Upper lobe of left lung (tissue), 6 donors: Measurements from ENCODE around the gene LTBP1. TPM values are rescaled to one million over a fixed set of nuclear protein-coding genes. Genes with fewer than 3 reads are reported as not detected.
"Not testable (repeated sequence)": the region's sequence is repeated elsewhere in the genome, so short reads cannot be mapped to it uniquely, and the experiment has no call there.

ENCODE experiments used
- ATAC-seq, 2 donors: fragments of 200-7000 bp; cut with Tn5 transposase; one replicate each; pipeline ENCODE4 v1.9.1; 2022; ENCODE audit warnings: mild to moderate bottlenecking in 2 of 2, moderate library complexity in 2 of 2; ENCODE audit not compliant: low FRiP score in 2 of 2
- DNase-seq, 2 donors: peaks; one replicate each; pipeline ENCODE4 v3.0.0-alpha.2; 2019 to 2020
- H3K27ac ChIP-seq, 4 donors: fragments of 200-600 bp; sonication (generic); one replicate each; pipeline ENCODE4 v1.5.1; 2016 to 2019
- H3K27me3 ChIP-seq, 4 donors: fragments of 200-600 bp; sonication (generic); one replicate each; pipeline ENCODE4 v1.5.1; 2017 to 2019
- H3K36me3 ChIP-seq, 4 donors: fragments of 200-600 bp; sonication (generic); one replicate each; pipeline ENCODE4 v1.5.1; 2016 to 2019
- H3K4me1 ChIP-seq, 4 donors: fragments of 200-600 bp; sonication (generic); one replicate each; pipeline ENCODE4 v1.5.1; 2018 to 2019
- H3K4me3 ChIP-seq, 4 donors: fragments of 200-600 bp; sonication (generic); one replicate each; pipeline ENCODE4 v1.5.1; 2017 to 2019; ENCODE audit warnings: mild to moderate bottlenecking in 2 of 4, moderate library complexity in 1 of 4
- H3K9me3 ChIP-seq, 4 donors: fragments of 200-600 bp; sonication (generic); one replicate each; pipeline ENCODE4 v1.5.1; 2018 to 2019
- CTCF ChIP-seq, 6 experiments: fragments of 450-650 bp in 4 of 6; fragments of 200-600 bp in 2 of 6; sonication (generic) in 2 of 6; IDR thresholded peaks; one replicate each; pipeline ENCODE4 v1.5.1; 2016 to 2019; ENCODE audit warnings: antibody characterized with exemption in 6 of 6
- EP300 ChIP-seq, 4 donors: sonication (generic); formaldehyde crosslinking; IDR thresholded peaks; one replicate each; pipeline ENCODE4 v1.5.1; 2017; ENCODE audit warnings: antibody characterized with exemption in 4 of 4, control low read depth in 2 of 4
- POLR2A ChIP-seq, 4 donors: fragments of 450-650 bp; IDR thresholded peaks; one replicate each; pipeline ENCODE4 v1.5.1; 2016 to 2017; ENCODE audit warnings: antibody characterized with exemption in 4 of 4, mild to moderate bottlenecking in 2 of 4
- POLR2AphosphoS5 ChIP-seq, 2 donors: sonication (generic); formaldehyde crosslinking; IDR thresholded peaks; one replicate each; pipeline ENCODE4 v1.5.1; 2017; ENCODE audit warnings: antibody characterized with exemption in 2 of 2
- WGBS, 2 donors: methylation state at CpG; one replicate each; pipeline ENCODE4 v1.1.5; 2017 to 2018; 5-methylcytosine and 5-hydroxymethylcytosine counted together
- total RNA-seq, 6 donors: library from RNA; depleted of rRNA in 4 of 6; stranded (reverse); fragments of >200 nt in 4 of 6; gene quantifications; one replicate each; pipeline versions ENCODE4 v1.1.0 to v1.2.1, GENCODE V29; 2016 to 2021
- donor health status: DM: no; HTN: no; CAD: no; lungs with moderate emphysema.
- donor health status: DM: no; HTN: yes; CAD: no; lungs with severe emphysema.

LTBP1 gene
- total RNA-seq, 6 donors from 2014 or later, result 11.5 to 45.0 (median 27.1) TPM

GRCh38 chr2:33383855-33384598 is 437.3 kb downstream of the LTBP1 start:
- H3K27me3 ChIP-seq, result no peaks in the 10 kb centered on the region
- no peaks in the 10 kb centered on the region for H3K9me3 ChIP-seq
- H3K4me1 ChIP-seq, result peaks cover 0 to 6% (median 0%) of the 10 kb centered on the region in 4 donors
- no peaks in the 10 kb centered on the region for H3K36me3 ChIP-seq
- H3K27ac ChIP-seq, result no peak overlapping the region
- WGBS, 2 donors, result 84 to 91% methylated on average over 8 of the region's 8 CpGs
- DNase-seq, result no peak
- H3K4me3 ChIP-seq, result no peak overlapping the region
- TF ChIP-seq POLR2AphosphoS5 (IDR thresholded peaks at IDR 0.05), result no peak
- no peak for ATAC-seq

GRCh38 chr2:33384599-33384961 is 437.8 kb downstream of the LTBP1 start:
- Histone ChIP-seq H3K36me3 (no peaks in the 10 kb centered on the region), H3K9me3 (no peaks in the 10 kb centered on the region), H3K27ac (no peak overlapping the region), H3K4me3 (no peak overlapping the region), H3K27me3 (no peaks in the 10 kb centered on the region), H3K4me1 (peaks cover 0 to 6% (median 0%) of the 10 kb centered on the region in 4 donors)
- TF ChIP-seq POLR2A (IDR thresholded peaks at IDR 0.05), result no peak
- no peak for TF ChIP-seq CTCF (IDR thresholded peaks at IDR 0.05)
- TF ChIP-seq POLR2AphosphoS5 (IDR thresholded peaks at IDR 0.05), result no peak
- no peak for ATAC-seq
- WGBS, 2 donors, result 83 to 100% methylated on average over 2 of the region's 2 CpGs
- no peak for DNase-seq

DNA sequence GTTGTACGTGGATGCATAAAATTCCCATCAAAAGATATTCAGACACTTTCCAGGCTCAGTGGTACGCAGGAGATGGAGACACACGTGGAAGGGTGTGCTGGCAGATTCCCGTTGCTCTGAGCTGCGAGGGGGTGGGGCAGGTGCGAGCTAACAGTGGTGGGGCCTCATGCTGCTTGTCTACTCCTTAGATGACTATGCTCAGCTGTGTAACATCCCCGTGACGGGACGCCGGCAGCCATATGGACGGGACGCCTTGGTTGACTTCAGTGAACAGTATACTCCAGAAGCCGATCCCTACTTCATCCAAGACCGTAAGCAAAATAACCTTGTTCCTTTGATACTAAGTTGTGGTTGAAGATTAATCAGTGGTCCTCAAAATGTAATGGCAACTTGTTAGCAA is 442.2 kb downstream of the LTBP1 start:
- Histone ChIP-seq H3K4me1 (no peaks in the 10 kb centered on the region), H3K27ac (no peak overlapping the region), H3K27me3 (no peaks in the 10 kb centered on the region), H3K4me3 (no peak overlapping the region), H3K9me3 (no peaks in the 10 kb centered on the region), H3K36me3 (no peaks in the 10 kb centered on the region)
- DNase-seq (peak in 1 of 2 donors; percentile 54), ATAC-seq (no peak)
- no peak for TF ChIP-seq CTCF (IDR thresholded peaks at IDR 0.05)
- TF ChIP-seq POLR2A (IDR thresholded peaks at IDR 0.05), result no peak
- no peak for TF ChIP-seq POLR2AphosphoS5 (IDR thresholded peaks at IDR 0.05)
- TF ChIP-seq EP300 (IDR thresholded peaks at IDR 0.05), result no peak
- 87 to 88% methylated on average over 5 to 14 of the region's 14 CpGs for WGBS, 2 donors

DNA sequence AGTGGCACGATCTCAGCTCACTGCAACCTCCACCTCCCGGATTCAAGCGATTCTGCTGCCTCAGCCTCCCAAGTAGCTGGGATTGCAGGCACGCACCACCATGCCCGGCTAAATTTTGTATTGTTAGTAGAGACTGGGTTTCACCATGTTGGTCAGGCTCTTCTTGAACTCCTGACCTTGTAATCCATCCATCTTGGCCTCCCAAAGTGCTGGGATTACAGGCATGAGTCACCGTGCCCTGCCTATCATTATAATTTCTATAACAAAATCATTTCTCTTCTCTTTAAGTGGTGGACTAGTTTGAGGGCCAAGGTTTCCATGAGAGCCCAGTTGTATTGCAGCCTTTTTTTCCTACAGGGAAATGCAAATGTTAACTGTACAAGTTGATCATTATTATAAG is 442.9 kb downstream of the LTBP1 start:
- H3K9me3 ChIP-seq, DNase-seq, H3K4me1 ChIP-seq, ATAC-seq, H3K27ac ChIP-seq, H3K4me3 ChIP-seq, H3K27me3 ChIP-seq, H3K36me3 ChIP-seq: not testable (repeated sequence)
- 96 to 98% methylated on average over 6 of the region's 6 CpGs for WGBS, 2 donors

DNA sequence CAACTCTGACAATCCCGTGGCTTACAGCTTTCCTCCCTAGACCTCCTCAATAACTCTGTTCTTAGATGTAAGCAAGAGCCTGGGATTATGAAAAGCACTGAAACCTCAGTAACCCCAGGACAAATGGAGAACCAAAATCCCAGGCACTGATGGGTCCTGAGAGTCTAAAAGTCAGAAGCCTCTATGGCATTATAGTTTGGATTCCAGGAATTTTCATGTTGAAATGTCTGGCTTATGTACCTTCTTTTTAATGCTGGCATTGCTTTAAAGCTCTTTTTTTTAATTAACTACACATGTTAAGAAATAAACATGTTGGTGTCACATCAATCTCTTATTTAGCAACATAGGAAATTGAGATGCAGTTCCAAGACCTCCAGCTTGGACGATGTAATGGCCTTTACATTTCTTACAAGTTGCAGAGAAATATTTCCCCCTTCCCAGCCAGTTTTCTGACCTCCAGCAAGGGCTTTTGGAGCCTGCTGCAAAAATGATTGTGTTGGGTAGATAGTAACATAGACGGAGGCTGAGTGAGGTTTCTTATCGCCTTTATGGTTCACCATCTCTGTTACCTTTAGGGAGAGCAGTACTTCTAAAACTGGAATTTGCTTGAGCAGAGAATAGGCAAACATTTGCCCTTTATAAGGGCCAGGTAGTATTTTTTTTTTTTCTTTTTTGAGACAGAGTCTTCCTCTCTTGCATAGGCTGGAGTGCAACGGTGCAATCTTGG is 444.9 kb downstream of the LTBP1 start:
- Histone ChIP-seq H3K27ac (no peak overlapping the region), H3K36me3 (no peaks in the 10 kb centered on the region), H3K27me3 (no peaks in the 10 kb centered on the region), H3K4me1 (no peaks in the 10 kb centered on the region), H3K9me3 (no peaks in the 10 kb centered on the region), H3K4me3 (no peak overlapping the region)
- 65 to 74% methylated on average over 5 of the region's 5 CpGs for WGBS, 2 donors
- TF ChIP-seq POLR2A (IDR thresholded peaks at IDR 0.05) (no peak), CTCF (IDR thresholded peaks at IDR 0.05) (no peak), POLR2AphosphoS5 (IDR thresholded peaks at IDR 0.05) (no peak), EP300 (IDR thresholded peaks at IDR 0.05) (no peak)
- no peak for DNase-seq
- ATAC-seq, result no peak

- no peaks in the 10 kb centered on the region for H3K36me3 ChIP-seq
- ATAC-seq (no peak), DNase-seq (no peak)
- WGBS, 2 donors, result 88 to 94% methylated on average over 4 of the region's 4 CpGs
- no peak overlapping the region for H3K27ac ChIP-seq
- TF ChIP-seq EP300 (IDR thresholded peaks at IDR 0.05), result no peak
- no peak for TF ChIP-seq POLR2A (IDR thresholded peaks at IDR 0.05)
- no peak for TF ChIP-seq POLR2AphosphoS5 (IDR thresholded peaks at IDR 0.05)
- no peak for TF ChIP-seq CTCF (IDR thresholded peaks at IDR 0.05)
- no peaks in the 10 kb centered on the region for H3K9me3 ChIP-seq
- H3K4me1 ChIP-seq, result no peaks in the 10 kb centered on the region
- H3K27me3 ChIP-seq, result no peaks in the 10 kb centered on the region
- no peak overlapping the region for H3K4me3 ChIP-seq
These were observed 445.6 kb downstream of the LTBP1 start for GRCh38 chr2:33392366-33392765.
